Liver (tissue), 9 donors: Measurements from ENCODE around the gene CCDC138. TPM values are rescaled to one million over a fixed set of nuclear protein-coding genes. Genes with fewer than 3 reads are reported as not detected.

Experiments used
- DNase-seq: peaks from one replicate; pipeline ENCODE4 v3.0.0-alpha.2; 2017; ENCODE audit warnings: low spot score
- H3K27ac ChIP-seq, 2 donors: one replicate each; pipeline ENCODE4 v1.7.0; 2013; ENCODE audit warnings: inconsistent platforms in 2 of 2, low read length in 2 of 2, control low read depth in 1 of 2, low read depth in 1 of 2, mild to moderate bottlenecking in 1 of 2
- H3K27me3 ChIP-seq, 4 donors: one replicate each; pipeline versions ENCODE4 v1.6.1 to v1.7.0; 2013; ENCODE audit warnings: low read length in 3 of 4, inconsistent platforms in 1 of 4, mild to moderate bottlenecking in 1 of 4, moderate library complexity in 1 of 4; ENCODE audit not compliant: control insufficient read depth in 4 of 4, insufficient read depth in 4 of 4
- H3K36me3 ChIP-seq, 4 donors: one replicate each; pipeline versions ENCODE4 v1.6.1 to v1.7.0; 2013; ENCODE audit warnings: low read length in 3 of 4, mild to moderate bottlenecking in 3 of 4, low read depth in 1 of 4, moderate library complexity in 1 of 4; ENCODE audit not compliant: control insufficient read depth in 4 of 4, insufficient read depth in 3 of 4
- H3K4me1 ChIP-seq, 4 donors: one replicate each; pipeline versions ENCODE4 v1.6.1 to v1.7.0; 2013; ENCODE audit warnings: low read length in 3 of 4, mild to moderate bottlenecking in 3 of 4, moderate library complexity in 1 of 4; ENCODE audit not compliant: control insufficient read depth in 4 of 4, insufficient read depth in 4 of 4
- H3K4me3 ChIP-seq, 3 donors: one replicate each; pipeline versions ENCODE4 v1.6.1 to v1.7.0; 2013; ENCODE audit warnings: low read length in 3 of 3, control low read depth in 1 of 3, low read depth in 1 of 3, mild to moderate bottlenecking in 1 of 3
- H3K9ac ChIP-seq, 2 donors: one replicate each; pipeline ENCODE4 v1.7.0; 2013; ENCODE audit warnings: low read length in 2 of 2, mild to moderate bottlenecking in 2 of 2, moderate library complexity in 2 of 2, control low read depth in 1 of 2, low read depth in 1 of 2
- H3K9me3 ChIP-seq, 4 donors: one replicate each; pipeline versions ENCODE4 v1.6.1 to v1.7.0; 2013; ENCODE audit warnings: low read length in 3 of 4; ENCODE audit not compliant: control insufficient read depth in 4 of 4
- CTCF ChIP-seq: fragments of 150-350 bp; IDR thresholded peaks from 2 replicates; pipeline ENCODE4 v1.5.1; 2017; ENCODE audit warnings: improper control_type of control experiment, low read depth, low read length; ENCODE audit not compliant: missing input control
- FOXA1 ChIP-seq: IDR thresholded peaks from 2 replicates; pipeline ENCODE4 v1.6.1; 2016; ENCODE audit warnings: antibody characterized with exemption
- FOXA2 ChIP-seq: IDR thresholded peaks from 2 replicates; pipeline ENCODE4 v1.6.1; 2016; ENCODE audit warnings: antibody characterized with exemption
- HNF4G ChIP-seq: IDR thresholded peaks from 2 replicates; pipeline ENCODE4 v1.6.1; 2016; ENCODE audit warnings: antibody characterized with exemption
- JUND ChIP-seq, 2 donors: IDR thresholded peaks; 2 replicates each; pipeline ENCODE4 v1.6.1; 2016; ENCODE audit warnings: antibody characterized with exemption in 2 of 2
- MAX ChIP-seq: IDR thresholded peaks from 2 replicates; pipeline ENCODE4 v1.6.1; 2016; ENCODE audit warnings: antibody characterized with exemption
- NR2F2 ChIP-seq: IDR thresholded peaks from 2 replicates; pipeline ENCODE4 v1.6.1; 2016; ENCODE audit warnings: antibody characterized with exemption
- REST ChIP-seq: IDR thresholded peaks from 2 replicates; pipeline ENCODE4 v1.6.1; 2016; ENCODE audit warnings: antibody characterized with exemption, mild to moderate bottlenecking
- RXRA ChIP-seq, 2 donors: IDR thresholded peaks; 2 replicates each; pipeline ENCODE4 v1.6.1; 2017 to 2018; ENCODE audit warnings: antibody characterized with exemption in 2 of 2, mild to moderate bottlenecking in 1 of 2
- SP1 ChIP-seq: IDR thresholded peaks from 2 replicates; pipeline ENCODE4 v1.6.1; 2018; ENCODE audit warnings: antibody characterized with exemption, mild to moderate bottlenecking
- YY1 ChIP-seq: IDR thresholded peaks from 2 replicates; pipeline ENCODE4 v1.6.1; 2016; ENCODE audit warnings: antibody characterized with exemption, mild to moderate bottlenecking
- WGBS: extraction: QIAGEN DNeasy Blood & Tissue Kit; methylation state at CpG from one replicate; pipeline ENCODE4 v1.1.7; 2013; 5-methylcytosine and 5-hydroxymethylcytosine counted together
- polyA plus RNA-seq, 2 donors: library from polyadenylated mRNA; stranded (reverse) in 1 of 2; unstranded in 1 of 2; fragments of 200-250 nt in 1 of 2; fragments of >200 nt in 1 of 2; fragmentation: Nextera tagmentation in 1 of 2; extraction: Ambion mirVana in 1 of 2; gene quantifications; one replicate each; pipeline versions ENCODE4 v1.2.1 to v1.2.3, GENCODE V29; 2013 to 2015
- total RNA-seq, 2 donors: library from RNA; depleted of rRNA; stranded (reverse); fragments of >200 nt; gene quantifications; one replicate each; pipeline ENCODE4 v1.2.3, GENCODE V29; 2014
- donor health status: healthy.
- donor health status: healthy.
- donor health status: healthy.
- donor health status: healthy.
- donor health status: healthy.

The CCDC138 gene
- total and polyA plus RNA-seq, 4 donors: 0.76 to 5.0 (median 2.7) TPM

- H3K9me3 ChIP-seq: no peaks in the 10 kb centered on the region
- H3K27ac ChIP-seq: no peak overlapping the region
- H3K4me1 ChIP-seq: no peaks in the 10 kb centered on the region
- DNase-seq: no peak
- WGBS: 95% methylated on average over 3 of the region's 3 CpGs
- H3K9ac ChIP-seq: no peak overlapping the region
- no peaks in the 10 kb centered on the region for H3K27me3 ChIP-seq
- TF ChIP-seq YY1: no peak
- TF ChIP-seq MAX: no peak
- TF ChIP-seq CTCF: no peak
- no peak for TF ChIP-seq RXRA (IDR thresholded peaks at IDR 0.05)
- TF ChIP-seq JUND (IDR thresholded peaks at IDR 0.05): no peak
- no peak overlapping the region for H3K4me3 ChIP-seq
- H3K36me3 ChIP-seq: peaks cover 1 to 52% (median 40%) of the 10 kb centered on the region in 4 donors
Measured at GRCh38 chr2:108776475-108776874, 10.1 kb upstream of the CCDC138 start.

DNA sequence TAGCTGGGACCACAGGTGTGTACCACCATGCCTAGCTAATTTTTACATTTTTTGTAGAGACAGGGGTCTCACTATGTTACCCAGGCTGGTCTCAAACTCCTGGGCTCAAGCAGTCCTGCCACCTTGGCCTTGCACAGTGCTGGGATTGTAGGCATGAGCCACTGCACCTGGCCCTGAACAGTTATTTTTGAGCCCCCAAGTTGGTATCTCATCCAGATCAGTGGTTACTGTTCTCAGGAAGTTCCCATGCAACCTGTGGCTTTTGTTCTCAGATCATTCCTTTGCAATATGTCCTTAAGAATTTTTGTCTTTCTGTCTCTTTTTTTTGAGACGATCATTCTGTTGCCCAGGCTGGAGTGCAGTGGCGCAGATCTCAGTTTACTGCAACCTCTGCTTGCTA is 7.7 kb upstream of the CCDC138 start:
- H3K27ac ChIP-seq: no peak overlapping the region
- no peaks in the 10 kb centered on the region for H3K9me3 ChIP-seq
- no peaks in the 10 kb centered on the region for H3K27me3 ChIP-seq
- H3K9ac ChIP-seq: no peak overlapping the region
- peaks cover 5 to 51% (median 41%) of the 10 kb centered on the region in 4 donors for H3K36me3 ChIP-seq
- WGBS: 73% methylated on average over 2 of the region's 2 CpGs
- TF ChIP-seq FOXA1 (no peak), REST (no peak), NR2F2 (no peak), JUND (IDR thresholded peaks at IDR 0.05) (no peak), MAX (no peak), CTCF (no peak), YY1 (no peak), RXRA (IDR thresholded peaks at IDR 0.05) (no peak), FOXA2 (no peak), SP1 (no peak), HNF4G (no peak)
- H3K4me3 ChIP-seq: no peak overlapping the region
- H3K4me1 ChIP-seq: no peaks in the 10 kb centered on the region
- no peak for DNase-seq
